H1 (cell line): ENCODE results near the gene CRACDL. TPM values are rescaled to one million over a fixed set of nuclear protein-coding genes. Genes with fewer than 3 reads are reported as not detected.

Experiments used
- BCL11A ChIP-seq, 2 experiments: IDR thresholded peaks; one replicate each; pipeline ENCODE4 v1.6.1; 2011; ENCODE audit warnings: low read depth in 2 of 2, low read length in 2 of 2, mild to moderate bottlenecking in 2 of 2
- CHD2 ChIP-seq: IDR thresholded peaks from 2 replicates; pipeline ENCODE4 v1.6.1; 2012; ENCODE audit warnings: low read length, improper control_type of control experiment
- GTF2F1 ChIP-seq: IDR thresholded peaks from 2 replicates; pipeline ENCODE4 v1.6.1; 2012; ENCODE audit warnings: low read depth, low read length, improper control_type of control experiment, borderline replicate concordance
- NRF1 ChIP-seq: IDR thresholded peaks from 2 replicates; pipeline ENCODE4 v1.6.1; 2011; ENCODE audit warnings: mild to moderate bottlenecking, low read depth, low read length, improper control_type of control experiment
- TCF12 ChIP-seq: IDR thresholded peaks from 2 replicates; pipeline ENCODE4 v1.6.1; 2011; ENCODE audit warnings: low read depth, mild to moderate bottlenecking, low read length
- polyA plus RNA-seq, 7 experiments: library from polyadenylated mRNA; depleted of rRNA in 3 of 7; stranded (reverse) in 5 of 7; unstranded in 2 of 7; fragments of >200 nt in 5 of 7; fragments of 200-250 nt in 2 of 7; gene quantifications; 1 replicate in 5 of 7; 2 replicates in 1 of 7; 4 replicates in 1 of 7; pipeline versions ENCODE4 v1.2.1 to v1.2.3, GENCODE V29; 2011 to 2013; ENCODE audit warnings: missing spikeins in 2 of 7, mixed read lengths in 2 of 7
- total RNA-seq: library from RNA; stranded (reverse); fragmentation: NEBNext Ultra II Directional; extraction: Animal tissue kit (Norgen Biotek cat#: 25700); gene quantifications from 2 replicates; pipeline ENCODE4 v1.2.1, GENCODE V29; 2021
- TF ChIP-seq, protein P1 (sequence below), 3 experiments: IDR thresholded peaks; 1 replicate in 2 of 3; 2 replicates in 1 of 3; pipeline versions ENCODE4 v1.5.1 to v1.6.1; 2011; ENCODE audit warnings: low read length in 3 of 3, mild to moderate bottlenecking in 3 of 3, inconsistent platforms in 2 of 3, low read depth in 1 of 3, moderate library complexity in 1 of 3; ENCODE audit not compliant: insufficient read depth in 1 of 3; ENCODE audit errors: control extremely low read depth in 1 of 3
- TF ChIP-seq, protein P2 (sequence below): IDR thresholded peaks from 2 replicates; pipeline ENCODE4 v1.6.1; 2012; ENCODE audit warnings: inconsistent platforms

The CRACDL gene
- total and polyA plus RNA-seq, 2 of the 8 experiments (the other 6 are each of a cell fraction or from before 2014, with no cell fraction given), result 0.07 to 0.38 TPM

DNA sequence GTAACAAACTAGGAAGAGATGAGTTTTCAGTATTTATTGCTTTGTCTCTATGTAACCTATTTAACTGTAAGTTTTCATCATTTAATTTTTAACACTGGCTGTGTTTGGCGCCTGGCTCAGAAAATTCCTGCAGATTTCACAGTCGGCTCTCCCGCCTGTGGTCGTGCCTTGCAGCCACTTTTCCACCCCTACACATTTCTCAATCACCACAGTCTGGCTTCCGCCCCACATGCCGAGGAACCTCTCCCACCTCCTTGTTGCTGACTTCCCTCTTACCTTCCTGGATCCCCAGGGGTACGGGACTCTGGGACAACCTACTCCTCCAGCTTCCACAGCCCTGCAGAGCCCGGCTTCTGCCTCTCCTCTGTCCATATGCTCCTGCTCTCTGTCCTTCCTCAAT lies 163.5 kb downstream of the CRACDL start (continued):
- TF ChIP-seq, protein P1, sequence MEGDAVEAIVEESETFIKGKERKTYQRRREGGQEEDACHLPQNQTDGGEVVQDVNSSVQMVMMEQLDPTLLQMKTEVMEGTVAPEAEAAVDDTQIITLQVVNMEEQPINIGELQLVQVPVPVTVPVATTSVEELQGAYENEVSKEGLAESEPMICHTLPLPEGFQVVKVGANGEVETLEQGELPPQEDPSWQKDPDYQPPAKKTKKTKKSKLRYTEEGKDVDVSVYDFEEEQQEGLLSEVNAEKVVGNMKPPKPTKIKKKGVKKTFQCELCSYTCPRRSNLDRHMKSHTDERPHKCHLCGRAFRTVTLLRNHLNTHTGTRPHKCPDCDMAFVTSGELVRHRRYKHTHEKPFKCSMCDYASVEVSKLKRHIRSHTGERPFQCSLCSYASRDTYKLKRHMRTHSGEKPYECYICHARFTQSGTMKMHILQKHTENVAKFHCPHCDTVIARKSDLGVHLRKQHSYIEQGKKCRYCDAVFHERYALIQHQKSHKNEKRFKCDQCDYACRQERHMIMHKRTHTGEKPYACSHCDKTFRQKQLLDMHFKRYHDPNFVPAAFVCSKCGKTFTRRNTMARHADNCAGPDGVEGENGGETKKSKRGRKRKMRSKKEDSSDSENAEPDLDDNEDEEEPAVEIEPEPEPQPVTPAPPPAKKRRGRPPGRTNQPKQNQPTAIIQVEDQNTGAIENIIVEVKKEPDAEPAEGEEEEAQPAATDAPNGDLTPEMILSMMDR (IDR thresholded peaks at IDR 0.05; ENCODE audit: control extremely low read depth in 1 of 3, insufficient read depth in 1 of 3, low read depth in 1 of 3, low read length in 3 of 3), result no peak
- TF ChIP-seq TCF12 (no peak), BCL11A (IDR thresholded peaks at IDR 0.05; ENCODE audit: low read depth in 2 of 2, low read length in 2 of 2) (no peak), NRF1 (no peak), CHD2 (no peak), GTF2F1 (no peak)
- TF ChIP-seq, protein P2, sequence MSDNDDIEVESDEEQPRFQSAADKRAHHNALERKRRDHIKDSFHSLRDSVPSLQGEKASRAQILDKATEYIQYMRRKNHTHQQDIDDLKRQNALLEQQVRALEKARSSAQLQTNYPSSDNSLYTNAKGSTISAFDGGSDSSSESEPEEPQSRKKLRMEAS, result no peak
